ENCODE data around the gene ACOX3.
A peak's percentile ranks its signal among the peaks of the same experiment; 100 is the strongest.

ACOX3 gene

DNA sequence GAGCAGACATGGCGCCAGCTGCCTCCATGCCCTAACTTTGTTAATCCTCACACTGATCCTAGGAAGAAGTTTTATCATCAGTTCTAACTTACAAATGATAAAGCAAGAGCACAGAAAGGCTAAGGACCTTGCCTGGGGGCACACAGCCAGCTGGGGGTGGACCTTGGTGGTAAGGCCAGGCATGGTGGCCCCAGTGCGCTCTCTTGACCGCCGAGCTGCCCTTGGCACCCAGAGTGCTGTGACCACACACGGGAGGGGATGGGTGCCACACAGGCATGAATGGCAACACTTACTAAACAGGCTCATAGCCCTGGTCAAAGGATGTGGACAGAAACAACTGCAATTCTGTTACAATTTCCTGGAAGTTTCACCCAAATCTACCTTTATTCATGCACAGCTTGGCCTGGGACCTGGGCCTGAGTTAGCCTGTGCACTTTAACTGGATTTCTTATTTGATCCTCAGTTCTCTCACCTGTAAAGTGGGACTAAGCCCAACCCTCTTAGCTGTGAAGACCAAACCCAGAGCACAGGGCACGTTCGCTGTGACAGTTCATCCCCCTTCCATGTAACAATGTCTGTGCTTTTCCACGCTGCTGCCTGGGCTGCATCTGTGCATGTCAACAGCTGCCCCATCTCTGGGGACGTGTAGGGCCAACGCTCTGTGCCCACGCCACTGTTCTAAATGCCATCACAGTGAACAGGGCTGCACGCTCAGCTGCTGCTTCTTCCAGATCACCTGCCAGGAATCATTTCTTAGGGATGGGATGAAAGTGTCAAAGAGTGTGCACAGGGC is 44.8 kb downstream of the ACOX3 start:
- H3K36me3 ChIP-seq (ENCODE audit: control insufficient read depth in 2 of 2, insufficient read depth in 1 of 2, low read length in 2 of 2): peaks cover 0 to 37% of the 10 kb centered on the region in 2 experiments; a peak in 1 of 3 replicates
- ChIA-PET CTCF (interaction anchor here (0.6 kb wide), 1 partner anchor 37 kb away, joined by 3 read pairs; no protein-coding TSS in a partner anchor), POLR2A (no interaction called here)
- no peak overlapping the region for H3K27ac ChIP-seq (ENCODE audit: extremely low read depth, low read depth, low read length)
- no peak overlapping the region for H3K4me3 ChIP-seq (ENCODE audit: low read depth, low read length)
- TF ChIP-seq, protein P1, sequence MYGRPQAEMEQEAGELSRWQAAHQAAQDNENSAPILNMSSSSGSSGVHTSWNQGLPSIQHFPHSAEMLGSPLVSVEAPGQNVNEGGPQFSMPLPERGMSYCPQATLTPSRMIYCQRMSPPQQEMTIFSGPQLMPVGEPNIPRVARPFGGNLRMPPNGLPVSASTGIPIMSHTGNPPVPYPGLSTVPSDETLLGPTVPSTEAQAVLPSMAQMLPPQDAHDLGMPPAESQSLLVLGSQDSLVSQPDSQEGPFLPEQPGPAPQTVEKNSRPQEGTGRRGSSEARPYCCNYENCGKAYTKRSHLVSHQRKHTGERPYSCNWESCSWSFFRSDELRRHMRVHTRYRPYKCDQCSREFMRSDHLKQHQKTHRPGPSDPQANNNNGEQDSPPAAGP (tag by site-specific recombination; IDR thresholded peaks at IDR 0.05): no peak
- TF ChIP-seq WT1 (tag by site-specific recombination; IDR thresholded peaks at IDR 0.05) (no peak), ZNF121 (tag by site-specific recombination; IDR thresholded peaks at IDR 0.05) (no peak), ZNF600 (tag by site-specific recombination; IDR thresholded peaks at IDR 0.05) (no peak), GLI4 (tag by site-specific recombination; IDR thresholded peaks at IDR 0.05) (no peak)
- no peaks in the 10 kb centered on the region for H3K9me3 ChIP-seq (ENCODE audit: control insufficient read depth, insufficient read depth, low read depth, low read length)
- no peaks in the 10 kb centered on the region for H3K4me1 ChIP-seq (ENCODE audit: control insufficient read depth, insufficient read depth, low read length)

DNA sequence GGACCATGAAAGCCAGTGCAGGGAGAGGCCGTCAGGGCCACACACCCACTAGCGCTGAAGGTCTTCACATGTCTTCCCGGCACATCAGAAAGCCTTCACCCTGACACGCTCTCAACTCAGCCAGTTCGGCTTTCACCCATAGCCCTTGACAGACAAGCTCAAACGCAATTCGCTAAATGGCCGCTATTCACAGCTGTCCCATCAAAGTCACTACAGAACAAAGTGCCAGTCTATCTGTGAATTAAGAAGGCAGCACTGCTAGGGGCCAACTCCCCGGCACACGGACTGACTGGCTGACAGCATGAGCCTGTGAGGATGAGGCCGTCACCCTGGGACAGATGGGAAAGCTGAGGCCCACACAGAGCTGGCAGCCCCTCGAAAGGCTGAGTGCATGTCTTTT is 45.7 kb downstream of the ACOX3 start:
- no peaks in the 10 kb centered on the region for H3K4me1 ChIP-seq (ENCODE audit: control insufficient read depth, insufficient read depth, low read length)
- H3K9me3 ChIP-seq (ENCODE audit: control insufficient read depth, insufficient read depth, low read depth, low read length): no peaks in the 10 kb centered on the region
- TF ChIP-seq ZNF157 (tag by site-specific recombination; IDR thresholded peaks at IDR 0.05): no peak
- TF ChIP-seq ZNF140 (tag by site-specific recombination; IDR thresholded peaks at IDR 0.05): no peak
- ChIA-PET POLR2A (no interaction called here), CTCF (interaction anchor here (0.5 kb wide), 1 partner anchor 144 kb away, joined by 3 read pairs; no protein-coding TSS in a partner anchor)
- no peak overlapping the region for H3K27ac ChIP-seq (ENCODE audit: extremely low read depth, low read depth, low read length)
- no peak overlapping the region for H3K4me3 ChIP-seq (ENCODE audit: low read depth, low read length)
- H3K36me3 ChIP-seq (ENCODE audit: control insufficient read depth in 2 of 2, insufficient read depth in 1 of 2, low read length in 2 of 2): peaks cover 0 to 40% of the 10 kb centered on the region in 2 experiments; a peak in 1 of 3 replicates

GRCh38 chr4:8394061-8394519 is 46.4 kb downstream of the ACOX3 start:
- Histone ChIP-seq H3K27ac (ENCODE audit: extremely low read depth, low read depth, low read length) (no peak overlapping the region), H3K36me3 (ENCODE audit: control insufficient read depth in 2 of 2, insufficient read depth in 1 of 2, low read length in 2 of 2) (peaks cover 0 to 46% of the 10 kb centered on the region in 2 experiments; a peak in 1 of 3 replicates), H3K9me3 (ENCODE audit: control insufficient read depth, insufficient read depth, low read depth, low read length) (no peaks in the 10 kb centered on the region), H3K4me1 (ENCODE audit: control insufficient read depth, insufficient read depth, low read length) (no peaks in the 10 kb centered on the region), H3K4me3 (ENCODE audit: low read depth, low read length) (no peak overlapping the region)
- POLR2A ChIA-PET: no interaction called here
- TF ChIP-seq ZNF26 (tag by site-specific recombination; IDR thresholded peaks at IDR 0.05) (no peak), ZBTB1 (tag by site-specific recombination; IDR thresholded peaks at IDR 0.05) (no peak), SP7 (tag by site-specific recombination; IDR thresholded peaks at IDR 0.05) (no peak)
- CTCF ChIA-PET: interaction anchor here (0.5 kb wide), 1 partner anchor 144 kb away, joined by 3 read pairs; no protein-coding TSS in a partner anchor

GRCh38 chr4:8393593-8394038 is 46.9 kb downstream of the ACOX3 start:
- TF ChIP-seq ZBTB20 (tag by site-specific recombination; IDR thresholded peaks at IDR 0.05) (no peak), ZNF624 (tag by site-specific recombination; IDR thresholded peaks at IDR 0.05) (no peak), ZSCAN4 (tag by site-specific recombination; IDR thresholded peaks at IDR 0.05) (peak; percentile 50; the same call in 1 of the 2 replicates)
- ChIA-PET POLR2A (no interaction called here), CTCF (no interaction called here)
- H3K27ac ChIP-seq (ENCODE audit: extremely low read depth, low read depth, low read length): no peak overlapping the region
- no peak overlapping the region for H3K4me3 ChIP-seq (ENCODE audit: low read depth, low read length)
- peaks cover 0 to 45% of the 10 kb centered on the region in 2 experiments; a peak in 1 of 3 replicates for H3K36me3 ChIP-seq (ENCODE audit: control insufficient read depth in 2 of 2, insufficient read depth in 1 of 2, low read length in 2 of 2)
- H3K9me3 ChIP-seq (ENCODE audit: control insufficient read depth, insufficient read depth, low read depth, low read length): no peaks in the 10 kb centered on the region
- no peaks in the 10 kb centered on the region for H3K4me1 ChIP-seq (ENCODE audit: control insufficient read depth, insufficient read depth, low read length)
